OCI-LY7 (cell line): ENCODE measurements around the gene CCIN.

ENCODE experiments used
- EZH2phosphoT487 ChIP-seq: fragments of 200-600 bp; sonication (generic); IDR thresholded peaks from 2 replicates; pipeline ENCODE4 v1.6.1; 2018; ENCODE audit warnings: low read depth, borderline replicate concordance, mild to moderate bottlenecking, mixed run types, antibody characterized with exemption, low read length, moderate library complexity, mixed read lengths
- TF ChIP-seq, protein P1 (sequence below): fragments of 200-600 bp; sonication (generic); conservative IDR thresholded peaks from 2 replicates; pipeline ENCODE4 v1.5.1; 2014; ENCODE audit warnings: mild to moderate bottlenecking, antibody characterized with exemption, low read length, moderate library complexity, mixed read lengths

DNA sequence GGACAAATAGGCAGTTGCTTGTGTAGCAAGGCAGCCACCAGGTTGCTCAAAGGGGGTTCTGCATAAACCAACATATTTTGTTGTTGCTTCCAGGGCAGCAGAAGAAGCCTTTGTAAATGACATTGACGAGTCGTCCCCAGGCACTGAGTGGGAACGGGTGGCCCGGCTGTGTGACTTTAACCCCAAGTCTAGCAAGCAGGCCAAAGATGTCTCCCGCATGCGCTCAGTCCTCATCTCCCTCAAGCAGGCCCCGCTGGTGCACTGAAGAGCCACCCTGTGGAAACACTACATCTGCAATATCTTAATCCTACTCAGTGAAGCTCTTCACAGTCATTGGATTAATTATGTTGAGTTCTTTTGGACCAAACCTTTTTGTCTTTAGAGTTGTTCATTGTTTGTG, 42.3 kb downstream of the CCIN start:
- TF ChIP-seq, protein P1, sequence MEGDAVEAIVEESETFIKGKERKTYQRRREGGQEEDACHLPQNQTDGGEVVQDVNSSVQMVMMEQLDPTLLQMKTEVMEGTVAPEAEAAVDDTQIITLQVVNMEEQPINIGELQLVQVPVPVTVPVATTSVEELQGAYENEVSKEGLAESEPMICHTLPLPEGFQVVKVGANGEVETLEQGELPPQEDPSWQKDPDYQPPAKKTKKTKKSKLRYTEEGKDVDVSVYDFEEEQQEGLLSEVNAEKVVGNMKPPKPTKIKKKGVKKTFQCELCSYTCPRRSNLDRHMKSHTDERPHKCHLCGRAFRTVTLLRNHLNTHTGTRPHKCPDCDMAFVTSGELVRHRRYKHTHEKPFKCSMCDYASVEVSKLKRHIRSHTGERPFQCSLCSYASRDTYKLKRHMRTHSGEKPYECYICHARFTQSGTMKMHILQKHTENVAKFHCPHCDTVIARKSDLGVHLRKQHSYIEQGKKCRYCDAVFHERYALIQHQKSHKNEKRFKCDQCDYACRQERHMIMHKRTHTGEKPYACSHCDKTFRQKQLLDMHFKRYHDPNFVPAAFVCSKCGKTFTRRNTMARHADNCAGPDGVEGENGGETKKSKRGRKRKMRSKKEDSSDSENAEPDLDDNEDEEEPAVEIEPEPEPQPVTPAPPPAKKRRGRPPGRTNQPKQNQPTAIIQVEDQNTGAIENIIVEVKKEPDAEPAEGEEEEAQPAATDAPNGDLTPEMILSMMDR = no peak
- no peak for TF ChIP-seq EZH2phosphoT487
